Keratinocyte (primary cell): ENCODE measurements around the gene GRK3. TPM values are rescaled to one million over a fixed set of nuclear protein-coding genes. Genes with fewer than 3 reads are reported as not detected.
"Not testable (repeated sequence)": the region's sequence is repeated elsewhere in the genome, so short reads cannot be mapped to it uniquely, and the experiment has no call there.

Source experiments
- DNase-seq: peaks from one replicate; pipeline ENCODE4 v3.0.0-alpha.2; 2011; ENCODE audit warnings: low read depth, missing footprints, low spot score
- FAIRE-seq: peaks from 2 replicates; lab custom pipeline; 2011; peaks lifted over from hg19 to GRCh38; lab: Jason Lieb, UNC
- H2AFZ ChIP-seq: 2 replicates; pipeline ENCODE4 v1.6.0; 2012; ENCODE audit warnings: low read length, control low read depth, inconsistent platforms; ENCODE audit not compliant: control insufficient read depth
- H3K27ac ChIP-seq: 2 replicates; pipeline ENCODE4 v1.5.1; 2011; ENCODE audit warnings: low read length; ENCODE audit not compliant: control insufficient read depth, insufficient read depth
- H3K27me3 ChIP-seq: 3 replicates; pipeline ENCODE4 v1.6.0; 2011; ENCODE audit warnings: low read length; ENCODE audit not compliant: control insufficient read depth, insufficient read depth; ENCODE audit errors: extremely low read depth
- H3K36me3 ChIP-seq, 2 experiments: 2 replicates in 1 of 2; 3 replicates in 1 of 2; pipeline ENCODE4 v1.5.1; 2011; ENCODE audit warnings: low read length in 2 of 2, mild to moderate bottlenecking in 1 of 2; ENCODE audit not compliant: control insufficient read depth in 2 of 2, insufficient read depth in 2 of 2; ENCODE audit errors: extremely low read depth in 1 of 2
- H3K4me1 ChIP-seq: 3 replicates; pipeline ENCODE4 v1.5.1; 2011; ENCODE audit warnings: low read length; ENCODE audit not compliant: control insufficient read depth, insufficient read depth; ENCODE audit errors: extremely low read depth
- H3K4me2 ChIP-seq: 3 replicates; pipeline ENCODE4 v1.6.0; 2011; ENCODE audit warnings: low read depth, low read length; ENCODE audit not compliant: control insufficient read depth, insufficient read depth; ENCODE audit errors: extremely low read depth
- H3K4me3 ChIP-seq, 3 experiments: fragments of 200-600 bp in 1 of 3; sonication (generic) in 1 of 3; 2 replicates in 2 of 3; 3 replicates in 1 of 3; pipeline ENCODE4 v1.5.1; 2011 to 2016; ENCODE audit warnings: low read length in 3 of 3, mild to moderate bottlenecking in 3 of 3, control low read depth in 2 of 3, inconsistent platforms in 1 of 3, low read depth in 1 of 3, mixed read lengths in 1 of 3, mixed run types in 1 of 3, moderate library complexity in 1 of 3; ENCODE audit not compliant: control insufficient read depth in 2 of 3, insufficient read depth in 2 of 3; ENCODE audit errors: extremely low read depth in 1 of 3
- H3K79me2 ChIP-seq: 2 replicates; pipeline ENCODE4 v1.6.0; 2012; ENCODE audit warnings: low read length; ENCODE audit not compliant: control insufficient read depth, insufficient read depth
- H3K9ac ChIP-seq: 3 replicates; pipeline ENCODE4 v1.6.0; 2011; ENCODE audit warnings: low read length; ENCODE audit not compliant: control insufficient read depth, insufficient read depth; ENCODE audit errors: extremely low read depth
- H3K9me1 ChIP-seq: 3 replicates; pipeline ENCODE4 v1.6.0; 2011; ENCODE audit warnings: low read length; ENCODE audit not compliant: control insufficient read depth, insufficient read depth; ENCODE audit errors: extremely low read depth
- H3K9me3 ChIP-seq: 2 replicates; pipeline ENCODE4 v1.5.1; 2012; ENCODE audit warnings: low read depth, low read length; ENCODE audit not compliant: control insufficient read depth
- H4K20me1 ChIP-seq: 3 replicates; pipeline ENCODE4 v1.6.0; 2011; ENCODE audit warnings: low read length; ENCODE audit not compliant: control insufficient read depth, insufficient read depth; ENCODE audit errors: extremely low read depth
- CTCF ChIP-seq, 3 experiments: IDR thresholded peaks in 1 of 3; conservative IDR thresholded peaks in 1 of 3; optimal IDR thresholded peaks in 1 of 3; 2 replicates in 2 of 3; 3 replicates in 1 of 3; pipeline versions ENCODE3 to v1.5.1; 2011; ENCODE audit warnings: low read length in 3 of 3, mild to moderate bottlenecking in 3 of 3, moderate library complexity in 2 of 3, control low read depth in 1 of 3, inconsistent platforms in 1 of 3; ENCODE audit not compliant: insufficient read depth in 2 of 3; ENCODE audit errors: extremely low read depth in 1 of 3
- EZH2 ChIP-seq: IDR thresholded peaks from one replicate; pipeline ENCODE4 v1.6.1; 2012; ENCODE audit warnings: inconsistent platforms, mild to moderate bottlenecking, low read length, moderate library complexity
- dilution Hi-C: fragments of 300-500 bp; cut with MboI; formaldehyde crosslinking; loops from one replicate; pipeline ENCODE4 v1.7.0; 2020; ENCODE audit warnings: low sequenced_read_pairs; ENCODE audit not compliant: extremely low pct_ligation_motif_present
- polyA plus RNA-seq, 5 experiments: library from polyadenylated mRNA; depleted of rRNA in 3 of 5; stranded (reverse) in 3 of 5; stranded (forward) in 1 of 5; unstranded in 1 of 5; fragments of >200 nt; gene quantifications; 1 replicate in 1 of 5; 2 replicates in 3 of 5; 3 replicates in 1 of 5; pipeline versions ENCODE4 v1.2.1 to v1.2.3, GENCODE V29; 2011 to 2012; ENCODE audit warnings: missing spikeins in 2 of 5, low read depth in 1 of 5, low replicate concordance in 1 of 5

GRK3 gene
- polyA plus RNA-seq, 1 donor (not counting 4 experiments of a cell fraction or from before 2014, with no cell fraction given) = 8.1 TPM

DNA sequence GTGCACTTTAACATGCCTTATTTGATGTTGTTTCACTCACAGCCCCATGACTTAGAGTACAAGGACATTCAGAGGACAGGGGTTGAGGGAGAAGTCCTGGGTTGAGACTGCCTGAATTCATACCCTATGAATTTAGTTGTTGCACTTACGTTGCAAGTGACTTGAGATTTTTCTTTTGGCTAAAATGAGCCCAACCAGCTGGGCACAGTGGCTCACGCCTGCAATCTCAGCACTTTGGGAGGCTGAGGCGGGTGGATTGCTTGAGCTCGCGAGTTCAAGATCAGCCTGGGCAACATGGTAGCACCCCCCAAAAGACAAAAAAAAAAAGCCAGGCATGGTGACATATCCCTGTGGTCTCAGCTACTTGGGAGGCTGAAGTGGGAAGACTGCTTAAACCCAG lies 7.3 kb upstream of the GRK3 start:
- Histone ChIP-seq H3K4me1 (peaks cover 4% of the 10 kb centered on the region), H3K4me2 (no peak overlapping the region), H3K4me3 (no peak overlapping the region), H3K27me3 (no peaks in the 10 kb centered on the region), H3K27ac (no peak overlapping the region), H3K79me2 (no peaks in the 10 kb centered on the region), H2AFZ (no peak overlapping the region), H4K20me1 (no peaks in the 10 kb centered on the region), H3K9me1 (no peaks in the 10 kb centered on the region), H3K9ac (no peak overlapping the region), H3K9me3 (no peaks in the 10 kb centered on the region), H3K36me3 (no peaks in the 10 kb centered on the region)
- TF ChIP-seq EZH2 (no peak), CTCF (optimal IDR thresholded peaks at IDR 0.05 in 1 of 3, IDR thresholded peaks at IDR 0.05 in 1 of 3, conservative IDR thresholded peaks at IDR 0.05 in 1 of 3; ENCODE audit: extremely low read depth in 1 of 3, insufficient read depth in 2 of 3, low read length in 3 of 3) (no peak)
- DNase-seq = no peak
- dilution Hi-C loops = no loop called here
- no peak for FAIRE-seq

DNA sequence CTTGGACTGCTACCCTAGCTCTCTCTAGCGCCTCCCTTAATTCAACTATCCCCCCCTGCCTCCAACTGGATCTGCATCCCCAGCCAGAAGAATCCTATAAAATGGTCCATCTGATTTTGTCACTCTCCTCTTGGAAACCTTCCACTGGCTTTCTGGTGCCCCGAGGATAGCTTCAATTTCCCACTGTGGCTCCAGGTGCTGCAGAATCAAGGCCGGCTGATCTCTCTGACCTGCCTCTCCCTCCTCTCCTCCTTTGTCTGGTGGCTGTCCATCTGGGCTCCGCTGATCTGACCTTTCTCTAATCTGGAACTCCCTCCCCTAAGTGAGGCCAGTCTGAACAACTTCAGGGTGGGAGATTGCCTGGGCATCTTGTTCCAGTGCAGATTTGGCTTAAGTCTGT lies 6.1 kb upstream of the GRK3 start:
- Histone ChIP-seq H3K27me3 (no peaks in the 10 kb centered on the region), H3K36me3 (no peaks in the 10 kb centered on the region), H3K4me1 (peaks cover 4% of the 10 kb centered on the region), H4K20me1 (no peaks in the 10 kb centered on the region), H2AFZ (no peak overlapping the region), H3K4me2 (no peak overlapping the region), H3K27ac (no peak overlapping the region), H3K9ac (no peak overlapping the region), H3K9me3 (no peaks in the 10 kb centered on the region), H3K79me2 (no peaks in the 10 kb centered on the region), H3K9me1 (no peaks in the 10 kb centered on the region), H3K4me3 (no peak overlapping the region)
- dilution Hi-C loops = no loop called here
- DNase-seq (no peak), FAIRE-seq (no peak)
- TF ChIP-seq EZH2 = no peak
- TF ChIP-seq CTCF (optimal IDR thresholded peaks at IDR 0.05 in 1 of 3, IDR thresholded peaks at IDR 0.05 in 1 of 3, conservative IDR thresholded peaks at IDR 0.05 in 1 of 3; ENCODE audit: extremely low read depth in 1 of 3, insufficient read depth in 2 of 3, low read length in 3 of 3) = no peak

- H3K36me3 ChIP-seq, H3K27ac ChIP-seq, H3K9me1 ChIP-seq, H3K27me3 ChIP-seq, H2AFZ ChIP-seq, DNase-seq, H3K4me2 ChIP-seq, H3K9me3 ChIP-seq, H3K79me2 ChIP-seq, H3K4me3 ChIP-seq, H4K20me1 ChIP-seq, H3K9ac ChIP-seq, dilution Hi-C loops: not testable (repeated sequence)
- peaks cover 12% of the 10 kb centered on the region for H3K4me1 ChIP-seq
- peak; percentile 89 for FAIRE-seq
These were observed 4.6 kb upstream of the GRK3 start for GRCh38 chr22:25559910-25560309.

DNA sequence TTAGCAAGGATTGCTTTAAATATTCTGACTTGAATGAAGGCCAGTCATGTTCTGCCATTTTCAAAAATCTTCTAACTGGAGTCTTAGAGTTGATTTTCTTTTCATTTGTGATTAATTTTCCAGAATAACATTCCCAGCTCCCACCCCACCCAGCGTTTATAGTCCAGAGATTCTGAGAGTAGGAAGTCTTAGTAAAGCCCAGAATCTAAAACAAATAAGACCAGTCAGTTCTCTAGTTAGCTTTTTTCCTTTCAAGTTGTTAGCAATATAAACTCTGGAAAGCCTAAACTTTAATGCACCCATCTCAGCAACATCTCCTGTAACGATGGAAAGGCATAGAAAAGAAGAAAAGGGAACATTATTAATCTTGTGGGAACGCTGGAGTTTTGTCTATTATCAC lies 3.3 kb upstream of the GRK3 start:
- H3K9me3 ChIP-seq, H4K20me1 ChIP-seq, FAIRE-seq, H2AFZ ChIP-seq, H3K27ac ChIP-seq, H3K4me2 ChIP-seq, H3K9ac ChIP-seq, H3K36me3 ChIP-seq, H3K4me3 ChIP-seq, H3K9me1 ChIP-seq, H3K27me3 ChIP-seq, H3K79me2 ChIP-seq, DNase-seq, dilution Hi-C loops: not testable (repeated sequence)
- peaks cover 19% of the 10 kb centered on the region for H3K4me1 ChIP-seq
